Ovary (tissue), 9 donors: ENCODE results near the gene RAPGEFL1. TPM values are rescaled to one million over a fixed set of nuclear protein-coding genes. Genes with fewer than 3 reads are reported as not detected.

ENCODE experiments used
- DNase-seq, 5 donors: peaks; one replicate each; pipeline ENCODE4 v3.0.0-alpha.2; 2019 to 2020
- H3K27ac ChIP-seq, 2 donors: fragments of 200-600 bp; one replicate each; pipeline versions ENCODE4 v1.5.1 to v1.8.0; 2019 to 2022
- H3K27me3 ChIP-seq: fragments of 200-600 bp; one replicate; pipeline ENCODE4 v1.8.0; 2022
- H3K36me3 ChIP-seq: fragments of 200-600 bp; sonication (generic); one replicate; pipeline ENCODE4 v1.5.1; 2019
- H3K4me1 ChIP-seq: one replicate; pipeline ENCODE4 v1.8.1; 2013; ENCODE audit warnings: mild to moderate bottlenecking, moderate library complexity; ENCODE audit not compliant: insufficient read depth
- H3K4me3 ChIP-seq: fragments of 200-600 bp; sonication (generic); one replicate; pipeline ENCODE4 v1.5.1; 2017
- H3K9me3 ChIP-seq, 2 donors: fragments of 200-600 bp in 1 of 2; sonication (generic) in 1 of 2; one replicate each; pipeline versions ENCODE4 v1.5.1 to v1.8.1; 2013 to 2019; ENCODE audit warnings: mild to moderate bottlenecking in 1 of 2, moderate library complexity in 1 of 2
- EP300 ChIP-seq: sonication (generic); formaldehyde crosslinking; IDR thresholded peaks from one replicate; pipeline ENCODE4 v1.6.1; 2017; ENCODE audit warnings: antibody characterized with exemption
- POLR2A ChIP-seq: fragments of 450-650 bp; IDR thresholded peaks from one replicate; pipeline ENCODE4 v1.6.1; 2017; ENCODE audit warnings: antibody characterized with exemption, mild to moderate bottlenecking, moderate library complexity
- WGBS, 3 donors: extraction: QIAGEN DNeasy Blood & Tissue Kit in 1 of 3; methylation state at CpG; one replicate each; pipeline versions ENCODE4 v1.1.5 to v1.1.7; 2013 to 2017; 5-methylcytosine and 5-hydroxymethylcytosine counted together
- intact Hi-C, 4 donors: fragments of 100-400 bp; cut with DNase I; formaldehyde crosslinking; loops; one replicate each; pipeline versions ENCODE4 v1.11.0 to v1.15.1; 2022 to 2023
- polyA plus RNA-seq, 2 donors: library from polyadenylated mRNA; stranded (reverse); fragments of 200-250 nt in 1 of 2; fragments of 350-450 nt in 1 of 2; fragmentation: Illumina TruSeq in 1 of 2; extraction: RNeasy Lipid Tissue Mini Kit (QIAGEN cat#74804) in 1 of 2; gene quantifications; one replicate each; pipeline ENCODE4 v1.2.3, GENCODE V29; 2013 to 2014
- total RNA-seq, 7 donors: library from RNA; depleted of rRNA in 2 of 7; stranded (reverse); fragments of >200 nt in 2 of 7; fragmentation: NEBNext Ultra II Directional in 3 of 7; extraction: Animal tissue kit (Norgen Biotek cat#: 25700) in 3 of 7; gene quantifications; one replicate each; pipeline versions ENCODE4 v1.1.0 to v1.2.4, GENCODE V29; 2016 to 2023
- TF ChIP-seq, protein P1 (sequence below), 3 donors: fragments of 450-650 bp in 2 of 3; fragments of 200-600 bp in 1 of 3; IDR thresholded peaks; one replicate each; pipeline versions ENCODE4 v1.5.1 to v1.8.0; 2016 to 2022; ENCODE audit warnings: antibody characterized with exemption in 3 of 3, mild to moderate bottlenecking in 1 of 3
- donor health status: DM: no; HTN: no; CAD: no; lungs with moderate emphysema.
- donor health status: DM: no; HTN: no; CAD: no.
- donor health status: Bipolar disorder and iron deficiency.
- donor health status: DM: yes; HTN: yes; CAD: no.
- donor health status: DM: no; HTN: no; CAD: no.
- donor health status: DM: yes; HTN: yes; CAD: no.

RAPGEFL1 gene
- total and polyA plus RNA-seq, 9 donors: 1.4 to 9.1 (median 5.3) TPM

- Histone ChIP-seq H3K36me3 (no peaks in the 10 kb centered on the region), H3K4me3 (no peak overlapping the region), H3K27me3 (no peaks in the 10 kb centered on the region), H3K4me1 (no peaks in the 10 kb centered on the region), H3K9me3 (no peaks in the 10 kb centered on the region), H3K27ac (no peak overlapping the region)
- TF ChIP-seq, protein P1, sequence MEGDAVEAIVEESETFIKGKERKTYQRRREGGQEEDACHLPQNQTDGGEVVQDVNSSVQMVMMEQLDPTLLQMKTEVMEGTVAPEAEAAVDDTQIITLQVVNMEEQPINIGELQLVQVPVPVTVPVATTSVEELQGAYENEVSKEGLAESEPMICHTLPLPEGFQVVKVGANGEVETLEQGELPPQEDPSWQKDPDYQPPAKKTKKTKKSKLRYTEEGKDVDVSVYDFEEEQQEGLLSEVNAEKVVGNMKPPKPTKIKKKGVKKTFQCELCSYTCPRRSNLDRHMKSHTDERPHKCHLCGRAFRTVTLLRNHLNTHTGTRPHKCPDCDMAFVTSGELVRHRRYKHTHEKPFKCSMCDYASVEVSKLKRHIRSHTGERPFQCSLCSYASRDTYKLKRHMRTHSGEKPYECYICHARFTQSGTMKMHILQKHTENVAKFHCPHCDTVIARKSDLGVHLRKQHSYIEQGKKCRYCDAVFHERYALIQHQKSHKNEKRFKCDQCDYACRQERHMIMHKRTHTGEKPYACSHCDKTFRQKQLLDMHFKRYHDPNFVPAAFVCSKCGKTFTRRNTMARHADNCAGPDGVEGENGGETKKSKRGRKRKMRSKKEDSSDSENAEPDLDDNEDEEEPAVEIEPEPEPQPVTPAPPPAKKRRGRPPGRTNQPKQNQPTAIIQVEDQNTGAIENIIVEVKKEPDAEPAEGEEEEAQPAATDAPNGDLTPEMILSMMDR (IDR thresholded peaks at IDR 0.05): no peak
- TF ChIP-seq EP300: no peak
- TF ChIP-seq POLR2A: no peak
- DNase-seq: no peak
- intact Hi-C loops: loop anchor here in 1 of 4 donors (10.0 kb wide), 1 partner anchor 136 kb away; no protein-coding TSS in a partner anchor
- 82 to 93% (median 83%) methylated on average over 2 of the region's 2 CpGs for WGBS, 3 donors
These were observed 6.9 kb upstream of the RAPGEFL1 start for GRCh38 chr17:40170325-40170724.

DNA sequence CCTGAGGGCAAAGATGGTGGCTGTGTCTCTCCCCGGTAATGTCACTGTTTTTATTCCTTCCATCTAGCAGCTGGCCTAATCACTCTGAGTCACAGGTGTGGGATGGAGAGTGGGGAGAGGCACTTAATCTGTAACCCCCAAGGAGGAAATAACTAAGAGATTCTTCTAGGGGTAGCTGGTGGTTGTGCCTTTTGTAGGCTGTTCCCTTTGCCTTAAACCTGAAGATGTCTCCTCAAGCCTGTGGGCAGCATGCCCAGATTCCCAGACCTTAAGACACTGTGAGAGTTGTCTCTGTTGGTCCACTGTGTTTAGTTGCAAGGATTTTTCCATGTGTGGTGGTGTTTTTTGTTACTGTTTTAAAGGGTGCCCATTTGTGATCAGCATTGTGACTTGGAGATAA lies 5.5 kb upstream of the RAPGEFL1 start:
- Histone ChIP-seq H3K27ac (no peak overlapping the region), H3K27me3 (no peaks in the 10 kb centered on the region), H3K36me3 (no peaks in the 10 kb centered on the region), H3K4me1 (no peaks in the 10 kb centered on the region), H3K9me3 (no peaks in the 10 kb centered on the region), H3K4me3 (no peak overlapping the region)
- DNase-seq: no peak
- TF ChIP-seq, protein P1 (IDR thresholded peaks at IDR 0.05): no peak
- TF ChIP-seq EP300: no peak
- no peak for TF ChIP-seq POLR2A
- intact Hi-C loops: loop anchor here in 1 of 4 donors (10.0 kb wide), 1 partner anchor 137 kb away; no protein-coding TSS in a partner anchor
- 65 to 88% (median 77%) methylated on average over 1 of the region's 1 CpG for WGBS, 3 donors

- Histone ChIP-seq H3K9me3 (no peaks in the 10 kb centered on the region), H3K4me1 (no peaks in the 10 kb centered on the region), H3K36me3 (no peaks in the 10 kb centered on the region), H3K27me3 (no peaks in the 10 kb centered on the region), H3K27ac (no peak overlapping the region), H3K4me3 (no peak overlapping the region)
- TF ChIP-seq POLR2A (no peak), EP300 (no peak)
- TF ChIP-seq, protein P1 (IDR thresholded peaks at IDR 0.05): no peak
- WGBS, 3 donors: 88 to 95% (median 91%) methylated on average over 4 of the region's 4 CpGs
- intact Hi-C loops: loop anchor here in 1 of 4 donors (10.0 kb wide), 1 partner anchor 138 kb away; no protein-coding TSS in a partner anchor
- no peak for DNase-seq
These were observed 4.0 kb upstream of the RAPGEFL1 start for GRCh38 chr17:40173091-40173777.

DNA sequence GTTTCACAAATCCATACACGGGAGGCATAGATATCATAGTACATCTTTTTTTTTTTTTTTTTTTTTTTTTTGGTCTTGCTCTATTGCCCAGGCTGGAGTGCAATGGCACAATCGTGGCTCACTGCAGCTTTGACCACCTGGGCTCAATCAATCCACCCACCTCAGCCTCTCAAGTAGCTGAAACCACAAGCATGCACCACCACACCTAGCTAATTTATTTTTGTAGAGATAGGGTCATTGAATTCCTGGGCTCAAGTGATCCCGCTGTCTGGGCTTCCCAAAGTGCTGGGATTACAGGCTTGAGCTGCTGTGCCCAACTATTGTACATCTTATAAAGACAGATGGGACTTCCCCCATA lies 3.5 kb upstream of the RAPGEFL1 start:
- DNase-seq: no peak
- TF ChIP-seq, protein P1 (IDR thresholded peaks at IDR 0.05): no peak
- no peak for TF ChIP-seq EP300
- no peak for TF ChIP-seq POLR2A
- Histone ChIP-seq H3K9me3 (no peaks in the 10 kb centered on the region), H3K27ac (no peak overlapping the region), H3K4me3 (no peak overlapping the region), H3K36me3 (no peaks in the 10 kb centered on the region), H3K4me1 (no peaks in the 10 kb centered on the region), H3K27me3 (no peaks in the 10 kb centered on the region)
- WGBS, 3 donors: 61 to 66% (median 62%) methylated on average over 3 of the region's 3 CpGs
- intact Hi-C loops: loop anchor here in 1 of 4 donors (10.0 kb wide), 1 partner anchor 139 kb away; no protein-coding TSS in a partner anchor
